SK-N-SH treated with all-trans-retinoic acid at 6 μM for 48 hours (cell line): ENCODE measurements around the gene COMT.

Experiments
- ESRRG ChIP-seq: fragments of 250-450 bp; sonication (Bioruptor Pico); IDR thresholded peaks from 2 replicates; pipeline ENCODE4 v1.6.1; 2021; ENCODE audit warnings: mild to moderate bottlenecking
- PATZ1 ChIP-seq: fragments of 250-450 bp; sonication (Bioruptor Pico); IDR thresholded peaks from 2 replicates; pipeline ENCODE4 v1.8.0; 2020; ENCODE audit warnings: mild to moderate bottlenecking, moderate library complexity, borderline replicate concordance

- TF ChIP-seq PATZ1 (CRISPR knock-in tag), result no peak
- TF ChIP-seq ESRRG (CRISPR knock-in tag), result no peak
These were observed 30.7 kb downstream of the COMT start for GRCh38 chr22:19972251-19972650.
